Tibial artery (tissue), 4 donors: ENCODE data around the gene STK38L.

Source experiments
- DNase-seq, 2 donors: peaks; one replicate each; pipeline ENCODE4 v3.0.0-alpha.2; 2019
- H3K27ac ChIP-seq, 2 donors: fragments of 200-600 bp; sonication (generic) in 1 of 2; 1 replicate in 1 of 2; 2 replicates in 1 of 2; pipeline ENCODE4 v1.5.1; 2018 to 2019; ENCODE audit warnings: mild to moderate bottlenecking in 1 of 2
- H3K27me3 ChIP-seq, 2 donors: fragments of 200-600 bp; sonication (generic) in 1 of 2; one replicate each; pipeline versions ENCODE4 v1.5.1 to v1.6.0; 2016 to 2019
- H3K36me3 ChIP-seq, 3 donors: fragments of 200-600 bp; sonication (generic) in 2 of 3; one replicate each; pipeline ENCODE4 v1.5.1; 2016 to 2019; ENCODE audit warnings: mild to moderate bottlenecking in 2 of 3
- H3K4me1 ChIP-seq, 4 donors: fragments of 200-600 bp; sonication (generic) in 2 of 4; 1 replicate in 3 of 4; 2 replicates in 1 of 4; pipeline ENCODE4 v1.5.1; 2016 to 2019
- H3K4me3 ChIP-seq, 2 donors: fragments of 200-600 bp; sonication (generic) in 1 of 2; 1 replicate in 1 of 2; 2 replicates in 1 of 2; pipeline ENCODE4 v1.5.1; 2018 to 2019; ENCODE audit warnings: mild to moderate bottlenecking in 2 of 2
- H3K9me3 ChIP-seq, 3 donors: fragments of 200-600 bp; sonication (generic) in 1 of 3; one replicate each; pipeline ENCODE4 v1.5.1; 2016 to 2019
- CTCF ChIP-seq, 2 experiments: fragments of 200-600 bp in 1 of 2; fragments of 450-650 bp in 1 of 2; IDR thresholded peaks; one replicate each; pipeline ENCODE4 v1.5.1; 2017 to 2019; ENCODE audit warnings: antibody characterized with exemption in 2 of 2, mild to moderate bottlenecking in 1 of 2, moderate library complexity in 1 of 2
- intact Hi-C: fragments of 100-400 bp; cut with DNase I; formaldehyde crosslinking; loops from one replicate; pipeline ENCODE4 v1.15.0; 2023; ENCODE audit warnings: low total_unique reads

STK38L gene

GRCh38 chr12:27212861-27213260 is 31.2 kb upstream of the STK38L start:
- no peak for TF ChIP-seq CTCF (IDR thresholded peaks at IDR 0.05)
- Histone ChIP-seq H3K36me3 (no peaks in the 10 kb centered on the region), H3K9me3 (peaks cover 0 to 5% (median 0%) of the 10 kb centered on the region in 3 donors), H3K27me3 (no peaks in the 10 kb centered on the region), H3K4me3 (no peak overlapping the region), H3K27ac (no peak overlapping the region), H3K4me1 (no peaks in the 10 kb centered on the region)
- no peak for DNase-seq
- intact Hi-C loops = no loop called here

GRCh38 chr12:27213304-27213703 is 30.8 kb upstream of the STK38L start:
- DNase-seq = no peak
- intact Hi-C loops = no loop called here

GRCh38 chr12:27213830-27214787 is 30.0 kb upstream of the STK38L start:
- intact Hi-C loops = no loop called here
- Histone ChIP-seq H3K4me3 (no peak overlapping the region), H3K4me1 (no peaks in the 10 kb centered on the region), H3K36me3 (no peaks in the 10 kb centered on the region), H3K9me3 (peaks cover 0 to 5% (median 0%) of the 10 kb centered on the region in 3 donors), H3K27ac (no peak overlapping the region), H3K27me3 (no peaks in the 10 kb centered on the region)
- DNase-seq = no peak
- no peak for TF ChIP-seq CTCF (IDR thresholded peaks at IDR 0.05)

More at GRCh38 chr12:27213304-27213703, 30.8 kb upstream of the STK38L start:
- no peaks in the 10 kb centered on the region for H3K27me3 ChIP-seq
- H3K36me3 ChIP-seq = no peaks in the 10 kb centered on the region
- H3K4me3 ChIP-seq = no peak overlapping the region
- no peaks in the 10 kb centered on the region for H3K4me1 ChIP-seq
- no peak for TF ChIP-seq CTCF (IDR thresholded peaks at IDR 0.05)
- no peak overlapping the region for H3K27ac ChIP-seq
- peaks cover 0 to 5% (median 0%) of the 10 kb centered on the region in 3 donors for H3K9me3 ChIP-seq

GRCh38 chr12:27217590-27217989 is 26.5 kb upstream of the STK38L start:
- Histone ChIP-seq H3K4me3 (no peak overlapping the region), H3K4me1 (peaks cover 0 to 13% (median 0%) of the 10 kb centered on the region in 4 donors), H3K27ac (no peak overlapping the region), H3K36me3 (no peaks in the 10 kb centered on the region), H3K9me3 (no peaks in the 10 kb centered on the region), H3K27me3 (no peaks in the 10 kb centered on the region)
- no peak for TF ChIP-seq CTCF (IDR thresholded peaks at IDR 0.05)
- intact Hi-C loops = no loop called here
- DNase-seq = no peak

- Histone ChIP-seq H3K9me3 (no peaks in the 10 kb centered on the region), H3K4me1 (peaks cover 0 to 13% (median 0%) of the 10 kb centered on the region in 4 donors), H3K27ac (no peak overlapping the region), H3K4me3 (no peak overlapping the region), H3K27me3 (no peaks in the 10 kb centered on the region), H3K36me3 (no peaks in the 10 kb centered on the region)
- no peak for TF ChIP-seq CTCF (IDR thresholded peaks at IDR 0.05)
- no peak for DNase-seq
- intact Hi-C loops = no loop called here
Observed at GRCh38 chr12:27219693-27220054, 24.4 kb upstream of the STK38L start.
